Spleen (tissue), 11 donors: ENCODE results near the gene SPTBN1. TPM values are rescaled to one million over a fixed set of nuclear protein-coding genes. Genes with fewer than 3 reads are reported as not detected.

ENCODE experiments used
- DNase-seq: peaks from one replicate; pipeline ENCODE4 v3.0.0-alpha.2; 2020
- H3K27ac ChIP-seq, 8 donors: fragments of 200-600 bp; sonication (generic) in 7 of 8; 1 replicate in 4 of 8; 2 replicates in 4 of 8; pipeline versions ENCODE4 v1.5.0 to v1.8.0; 2016 to 2021; ENCODE audit warnings: inconsistent platforms in 4 of 8, mild to moderate bottlenecking in 4 of 8, moderate library complexity in 1 of 8
- H3K27me3 ChIP-seq, 7 donors: fragments of 200-600 bp; sonication (generic) in 6 of 7; replicated peaks in 1 of 7; 1 replicate in 4 of 7; 2 replicates in 3 of 7; pipeline versions ENCODE4 v1.5.0 to v1.8.0; 2016 to 2021; ENCODE audit warnings: inconsistent platforms in 3 of 7, mild to moderate bottlenecking in 1 of 7
- H3K36me3 ChIP-seq, 6 donors: fragments of 200-600 bp; sonication (generic) in 5 of 6; 1 replicate in 4 of 6; 2 replicates in 2 of 6; pipeline versions ENCODE4 v1.5.0 to v1.8.0; 2016 to 2021; ENCODE audit warnings: inconsistent platforms in 2 of 6
- H3K4me1 ChIP-seq, 6 donors: fragments of 200-600 bp; sonication (generic) in 5 of 6; 1 replicate in 3 of 6; 2 replicates in 3 of 6; pipeline versions ENCODE4 v1.5.0 to v1.8.0; 2016 to 2021; ENCODE audit warnings: inconsistent platforms in 3 of 6
- H3K4me3 ChIP-seq, 8 donors: fragments of 200-600 bp; sonication (generic) in 7 of 8; 1 replicate in 4 of 8; 2 replicates in 4 of 8; pipeline versions ENCODE4 v1.5.0 to v1.8.0; 2016 to 2021; ENCODE audit warnings: inconsistent platforms in 4 of 8, mild to moderate bottlenecking in 4 of 8, moderate library complexity in 2 of 8
- H3K9me3 ChIP-seq, 8 donors: fragments of 200-600 bp; sonication (generic) in 7 of 8; 1 replicate in 4 of 8; 2 replicates in 4 of 8; pipeline versions ENCODE4 v1.5.0 to v1.8.0; 2016 to 2021; ENCODE audit warnings: inconsistent platforms in 4 of 8
- CTCF ChIP-seq, 11 experiments: fragments of 200-600 bp in 7 of 11; fragments of 450-650 bp in 4 of 11; sonication (generic) in 4 of 11; IDR thresholded peaks in 8 of 11; conservative IDR thresholded peaks in 3 of 11; 1 replicate in 7 of 11; 2 replicates in 4 of 11; pipeline versions ENCODE4 v1.4.0 to v1.8.0; 2016 to 2021; ENCODE audit warnings: antibody characterized with exemption in 11 of 11, inconsistent platforms in 4 of 11, mild to moderate bottlenecking in 1 of 11
- POLR2A ChIP-seq, 3 donors: fragments of 450-650 bp; IDR thresholded peaks; one replicate each; pipeline ENCODE4 v1.5.1; 2017; ENCODE audit warnings: antibody characterized with exemption in 3 of 3, mild to moderate bottlenecking in 1 of 3
- POLR2AphosphoS5 ChIP-seq, 3 donors: sonication (generic); formaldehyde crosslinking; IDR thresholded peaks; one replicate each; pipeline ENCODE4 v1.5.1; 2017; ENCODE audit warnings: antibody characterized with exemption in 3 of 3
- WGBS, 5 donors: extraction: QIAGEN DNeasy Blood & Tissue Kit in 3 of 5; methylation state at CpG; one replicate each; pipeline versions ENCODE4 v1.1.5 to v1.1.7; 2013 to 2018; 5-methylcytosine and 5-hydroxymethylcytosine counted together
- intact Hi-C: fragments of 100-400 bp; cut with DNase I; formaldehyde crosslinking; loops from one replicate; pipeline ENCODE4 v1.15.0; 2023; ENCODE audit warnings: low total_unique reads
- polyA plus RNA-seq, 3 donors: library from polyadenylated mRNA; stranded (reverse); fragments of 200-250 nt; gene quantifications; one replicate each; pipeline ENCODE4 v1.2.1, GENCODE V29; 2013
- total RNA-seq, 7 donors: library from RNA; depleted of rRNA in 3 of 7; stranded (reverse); fragments of >200 nt in 3 of 7; fragmentation: NEBNext Ultra II Directional in 4 of 7; extraction: Animal tissue kit (Norgen Biotek cat#: 25700) in 4 of 7; gene quantifications; one replicate each; pipeline versions ENCODE4 v1.1.0 to v1.2.1, GENCODE V29; 2016 to 2021
- donor health status: healthy with polysubstance abuse.
- donor health status: DM: no; HTN: no; CAD: no; lungs with moderate emphysema.
- donor health status: DM: no; HTN: no; CAD: no.
- donor health status: Bipolar disorder and iron deficiency.
- donor health status: healthy.
- donor health status: DM: no; HTN: no; CAD: no.
- donor health status: DM: yes; HTN: yes; CAD: no.

SPTBN1 gene
- total and polyA plus RNA-seq, 10 donors, result 32.7 to 352 (median 269) TPM

- H3K4me3 ChIP-seq, result no peak overlapping the region
- no peak for TF ChIP-seq POLR2A (IDR thresholded peaks at IDR 0.05)
- TF ChIP-seq CTCF (IDR thresholded peaks at IDR 0.05 in 8 of 11, conservative IDR thresholded peaks at IDR 0.05 in 3 of 11), result no peak
- no peak for TF ChIP-seq POLR2AphosphoS5 (IDR thresholded peaks at IDR 0.05)
- H3K36me3 ChIP-seq, result peaks cover 0 to 59% (median 42%) of the 10 kb centered on the region in 6 donors
- H3K4me1 ChIP-seq, result peaks cover 14 to 95% (median 58%) of the 10 kb centered on the region in 6 donors
- DNase-seq, result no peak
- 91 to 97% (median 95%) methylated on average over 9 of the region's 9 CpGs for WGBS, 5 donors
- intact Hi-C loops, result no loop called here
- no peaks in the 10 kb centered on the region for H3K9me3 ChIP-seq
- H3K27me3 ChIP-seq, result no peaks in the 10 kb centered on the region
- peak overlapping the region in 7 of 8 donors; percentile 55 to 84 (median 77) for H3K27ac ChIP-seq
Measured at GRCh38 chr2:54670485-54671009, 214.4 kb downstream of the SPTBN1 start.

GRCh38 chr2:54671010-54671409 is 214.9 kb downstream of the SPTBN1 start:
- TF ChIP-seq POLR2A (IDR thresholded peaks at IDR 0.05) (no peak), POLR2AphosphoS5 (IDR thresholded peaks at IDR 0.05) (no peak), CTCF (IDR thresholded peaks at IDR 0.05 in 8 of 11, conservative IDR thresholded peaks at IDR 0.05 in 3 of 11) (no peak)
- peak overlapping the region in 4 of 8 donors; percentile 9 to 80 (median 46) for H3K27ac ChIP-seq
- H3K27me3 ChIP-seq, result no peaks in the 10 kb centered on the region
- WGBS, 5 donors, result 89 to 96% (median 95%) methylated on average over 3 of the region's 3 CpGs
- no peaks in the 10 kb centered on the region for H3K9me3 ChIP-seq
- no peak overlapping the region for H3K4me3 ChIP-seq
- intact Hi-C loops, result no loop called here
- peaks cover 0 to 54% (median 40%) of the 10 kb centered on the region in 6 donors for H3K36me3 ChIP-seq
- peaks cover 9 to 90% (median 53%) of the 10 kb centered on the region in 6 donors for H3K4me1 ChIP-seq
- DNase-seq, result no peak

GRCh38 chr2:54671875-54672589 is 215.9 kb downstream of the SPTBN1 start:
- Histone ChIP-seq H3K27me3 (no peaks in the 10 kb centered on the region), H3K36me3 (peaks cover 0 to 44% (median 32%) of the 10 kb centered on the region in 6 donors), H3K4me3 (no peak overlapping the region), H3K9me3 (no peaks in the 10 kb centered on the region), H3K27ac (peak overlapping the region; percentile 55 to 88 (median 83)), H3K4me1 (peaks cover 6 to 80% (median 43%) of the 10 kb centered on the region in 6 donors)
- no peak for DNase-seq
- TF ChIP-seq CTCF (IDR thresholded peaks at IDR 0.05 in 8 of 11, conservative IDR thresholded peaks at IDR 0.05 in 3 of 11) (no peak), POLR2AphosphoS5 (IDR thresholded peaks at IDR 0.05) (no peak), POLR2A (IDR thresholded peaks at IDR 0.05) (no peak)
- WGBS, 5 donors, result 72 to 93% (median 86%) methylated on average over 4 of the region's 4 CpGs
- intact Hi-C loops, result no loop called here
